ENCODE measurements around the gene REPS2.

Gene REPS2

GRCh38 chrX:17078031-17078720, 131.7 kb downstream of the REPS2 start:
- no peak overlapping the region for H3K4me3 ChIP-seq (ENCODE audit: extremely low read depth, insufficient read depth, low read length, poor library complexity, severe bottlenecking)
- H3K4me1 ChIP-seq (ENCODE audit: control insufficient read depth, insufficient read depth, low read length, poor library complexity, severe bottlenecking), result no peaks in the 10 kb centered on the region
- no peaks in the 10 kb centered on the region for H3K9me3 ChIP-seq (ENCODE audit: control insufficient read depth, low read length)
- H3K27ac ChIP-seq (ENCODE audit: low read depth, low read length, severe bottlenecking), result no peak overlapping the region
- WGBS, 2 experiments (ENCODE audit: insufficient coverage in 2 of 2), result no CpG with 5 or more reads among the region's 3 CpGs
- H3K36me3 ChIP-seq (ENCODE audit: control insufficient read depth, insufficient read depth, low read length), result no peaks in the 10 kb centered on the region

GRCh38 chrX:17081511-17081910, 135.1 kb downstream of the REPS2 start:
- Histone ChIP-seq H3K4me1 (ENCODE audit: control insufficient read depth, insufficient read depth, low read length, poor library complexity, severe bottlenecking) (no peaks in the 10 kb centered on the region), H3K4me3 (ENCODE audit: extremely low read depth, insufficient read depth, low read length, poor library complexity, severe bottlenecking) (no peak overlapping the region), H3K27ac (ENCODE audit: low read depth, low read length, severe bottlenecking) (no peak overlapping the region), H3K9me3 (ENCODE audit: control insufficient read depth, low read length) (no peaks in the 10 kb centered on the region), H3K36me3 (ENCODE audit: control insufficient read depth, insufficient read depth, low read length) (no peaks in the 10 kb centered on the region)
- WGBS, 2 experiments (ENCODE audit: insufficient coverage in 2 of 2), result 100% methylated on average over 2 of the region's 3 CpGs; no CpG with 5 or more reads in 1 of the 2 experiments

GRCh38 chrX:17081968-17082367, 135.5 kb downstream of the REPS2 start:
- H3K9me3 ChIP-seq (ENCODE audit: control insufficient read depth, low read length), result no peaks in the 10 kb centered on the region
- no CpG with 5 or more reads among the region's 2 CpGs for WGBS, 2 experiments (ENCODE audit: insufficient coverage in 2 of 2)
- H3K4me3 ChIP-seq (ENCODE audit: extremely low read depth, insufficient read depth, low read length, poor library complexity, severe bottlenecking), result no peak overlapping the region
- H3K36me3 ChIP-seq (ENCODE audit: control insufficient read depth, insufficient read depth, low read length), result no peaks in the 10 kb centered on the region
- H3K4me1 ChIP-seq (ENCODE audit: control insufficient read depth, insufficient read depth, low read length, poor library complexity, severe bottlenecking), result no peaks in the 10 kb centered on the region
- H3K27ac ChIP-seq (ENCODE audit: low read depth, low read length, severe bottlenecking), result no peak overlapping the region

GRCh38 chrX:17082831-17083230, 136.4 kb downstream of the REPS2 start:
- H3K4me1 ChIP-seq (ENCODE audit: control insufficient read depth, insufficient read depth, low read length, poor library complexity, severe bottlenecking), result no peaks in the 10 kb centered on the region
- 60% methylated on average over 4 of the region's 7 CpGs; no CpG with 5 or more reads in 1 of the 2 experiments for WGBS, 2 experiments (ENCODE audit: insufficient coverage in 2 of 2)
- H3K4me3 ChIP-seq (ENCODE audit: extremely low read depth, insufficient read depth, low read length, poor library complexity, severe bottlenecking), result no peak overlapping the region
- no peak overlapping the region for H3K27ac ChIP-seq (ENCODE audit: low read depth, low read length, severe bottlenecking)
- H3K9me3 ChIP-seq (ENCODE audit: control insufficient read depth, low read length), result no peaks in the 10 kb centered on the region
- H3K36me3 ChIP-seq (ENCODE audit: control insufficient read depth, insufficient read depth, low read length), result no peaks in the 10 kb centered on the region

GRCh38 chrX:17086317-17086716, 139.9 kb downstream of the REPS2 start:
- H3K9me3 ChIP-seq (ENCODE audit: control insufficient read depth, low read length), result no peaks in the 10 kb centered on the region
- no CpG with 5 or more reads among the region's 4 CpGs for WGBS, 2 experiments (ENCODE audit: insufficient coverage in 2 of 2)
- no peak overlapping the region for H3K27ac ChIP-seq (ENCODE audit: low read depth, low read length, severe bottlenecking)
- H3K4me1 ChIP-seq (ENCODE audit: control insufficient read depth, insufficient read depth, low read length, poor library complexity, severe bottlenecking), result no peaks in the 10 kb centered on the region
- H3K36me3 ChIP-seq (ENCODE audit: control insufficient read depth, insufficient read depth, low read length), result no peaks in the 10 kb centered on the region
- H3K4me3 ChIP-seq (ENCODE audit: extremely low read depth, insufficient read depth, low read length, poor library complexity, severe bottlenecking), result no peak overlapping the region

- H3K4me3 ChIP-seq (ENCODE audit: extremely low read depth, insufficient read depth, low read length, poor library complexity, severe bottlenecking), result no peak overlapping the region
- no peaks in the 10 kb centered on the region for H3K9me3 ChIP-seq (ENCODE audit: control insufficient read depth, low read length)
- no peaks in the 10 kb centered on the region for H3K36me3 ChIP-seq (ENCODE audit: control insufficient read depth, insufficient read depth, low read length)
- H3K4me1 ChIP-seq (ENCODE audit: control insufficient read depth, insufficient read depth, low read length, poor library complexity, severe bottlenecking), result no peaks in the 10 kb centered on the region
- H3K27ac ChIP-seq (ENCODE audit: low read depth, low read length, severe bottlenecking), result no peak overlapping the region
These were observed 148.7 kb downstream of the REPS2 start for GRCh38 chrX:17095161-17095560.

- no peaks in the 10 kb centered on the region for H3K4me1 ChIP-seq (ENCODE audit: control insufficient read depth, insufficient read depth, low read length, poor library complexity, severe bottlenecking)
- H3K4me3 ChIP-seq (ENCODE audit: extremely low read depth, insufficient read depth, low read length, poor library complexity, severe bottlenecking), result no peak overlapping the region
- WGBS, 2 experiments (ENCODE audit: insufficient coverage in 2 of 2), result 80% methylated on average over 1 of the region's 1 CpG
- no peaks in the 10 kb centered on the region for H3K9me3 ChIP-seq (ENCODE audit: control insufficient read depth, low read length)
- no peaks in the 10 kb centered on the region for H3K36me3 ChIP-seq (ENCODE audit: control insufficient read depth, insufficient read depth, low read length)
- no peak overlapping the region for H3K27ac ChIP-seq (ENCODE audit: low read depth, low read length, severe bottlenecking)
These were observed 152.2 kb downstream of the REPS2 start for GRCh38 chrX:17098516-17099247.

- no peaks in the 10 kb centered on the region for H3K9me3 ChIP-seq (ENCODE audit: control insufficient read depth, low read length)
- no peak overlapping the region for H3K27ac ChIP-seq (ENCODE audit: low read depth, low read length, severe bottlenecking)
- H3K36me3 ChIP-seq (ENCODE audit: control insufficient read depth, insufficient read depth, low read length), result no peaks in the 10 kb centered on the region
- 90% methylated on average over 2 of the region's 4 CpGs; no CpG with 5 or more reads in 1 of the 2 experiments for WGBS, 2 experiments (ENCODE audit: insufficient coverage in 2 of 2)
- no peak overlapping the region for H3K4me3 ChIP-seq (ENCODE audit: extremely low read depth, insufficient read depth, low read length, poor library complexity, severe bottlenecking)
- peaks cover 4% of the 10 kb centered on the region for H3K4me1 ChIP-seq (ENCODE audit: control insufficient read depth, insufficient read depth, low read length, poor library complexity, severe bottlenecking)
These were observed 158.0 kb downstream of the REPS2 start for GRCh38 chrX:17104433-17104832.

GRCh38 chrX:17120816-17121215, 174.4 kb downstream of the REPS2 start:
- Histone ChIP-seq H3K4me3 (ENCODE audit: extremely low read depth, insufficient read depth, low read length, poor library complexity, severe bottlenecking) (no peak overlapping the region), H3K36me3 (ENCODE audit: control insufficient read depth, insufficient read depth, low read length) (no peaks in the 10 kb centered on the region), H3K27ac (ENCODE audit: low read depth, low read length, severe bottlenecking) (no peak overlapping the region), H3K4me1 (ENCODE audit: control insufficient read depth, insufficient read depth, low read length, poor library complexity, severe bottlenecking) (no peaks in the 10 kb centered on the region), H3K9me3 (ENCODE audit: control insufficient read depth, low read length) (no peaks in the 10 kb centered on the region)
- WGBS, 2 experiments (ENCODE audit: insufficient coverage in 2 of 2), result 92 to 93% methylated on average over 2 to 5 of the region's 6 CpGs

- Histone ChIP-seq H3K4me3 (ENCODE audit: extremely low read depth, insufficient read depth, low read length, poor library complexity, severe bottlenecking) (no peak overlapping the region), H3K9me3 (ENCODE audit: control insufficient read depth, low read length) (no peaks in the 10 kb centered on the region), H3K4me1 (ENCODE audit: control insufficient read depth, insufficient read depth, low read length, poor library complexity, severe bottlenecking) (no peaks in the 10 kb centered on the region), H3K27ac (ENCODE audit: low read depth, low read length, severe bottlenecking) (no peak overlapping the region), H3K36me3 (ENCODE audit: control insufficient read depth, insufficient read depth, low read length) (no peaks in the 10 kb centered on the region)
- no CpG with 5 or more reads among the region's 2 CpGs for WGBS, 2 experiments (ENCODE audit: insufficient coverage in 2 of 2)
These were observed 207.5 kb downstream of the REPS2 start for GRCh38 chrX:17154001-17154400.

- no peaks in the 10 kb centered on the region for H3K36me3 ChIP-seq (ENCODE audit: control insufficient read depth, insufficient read depth, low read length)
- H3K27ac ChIP-seq (ENCODE audit: low read depth, low read length, severe bottlenecking), result no peak overlapping the region
- no peak overlapping the region for H3K4me3 ChIP-seq (ENCODE audit: extremely low read depth, insufficient read depth, low read length, poor library complexity, severe bottlenecking)
- WGBS, 2 experiments (ENCODE audit: insufficient coverage in 2 of 2), result no CpG with 5 or more reads among the region's 1 CpG
- no peaks in the 10 kb centered on the region for H3K4me1 ChIP-seq (ENCODE audit: control insufficient read depth, insufficient read depth, low read length, poor library complexity, severe bottlenecking)
- no peaks in the 10 kb centered on the region for H3K9me3 ChIP-seq (ENCODE audit: control insufficient read depth, low read length)
These were observed 214.5 kb downstream of the REPS2 start for GRCh38 chrX:17160975-17161374.
